SH-SY5Y (cell line): Measurements from ENCODE around the gene MTRFR.

Experiments
- GATA2 ChIP-seq: IDR thresholded peaks from 2 replicates; pipeline ENCODE4 v1.6.1; 2011; ENCODE audit warnings: mild to moderate bottlenecking, low read depth, low read length
- GATA3 ChIP-seq: IDR thresholded peaks from 2 replicates; pipeline ENCODE4 v1.6.1; 2011; ENCODE audit warnings: low read depth, mild to moderate bottlenecking, low read length, moderate library complexity

DNA sequence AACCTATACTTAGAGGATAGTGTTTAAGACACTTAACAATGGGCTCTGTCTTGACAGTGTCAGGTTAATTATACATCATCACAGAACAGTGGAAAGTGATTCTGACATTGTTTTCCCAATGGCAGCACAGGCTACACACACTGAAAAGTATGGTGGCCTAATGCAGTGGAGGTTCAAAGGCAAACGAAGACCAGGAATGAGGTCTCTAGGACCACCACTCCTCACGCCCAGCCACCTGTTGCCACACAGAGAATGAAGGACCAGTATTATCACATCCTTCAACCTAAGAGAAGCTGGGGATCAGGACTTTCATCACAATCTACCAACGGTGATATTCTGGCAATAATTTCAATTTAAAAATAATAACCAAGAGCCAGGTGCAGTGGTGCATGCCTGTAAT is 73.0 kb downstream of the MTRFR start:
- TF ChIP-seq GATA2 (no peak), GATA3 (no peak)
